Cardiac muscle cell (in vitro differentiated cells and primary cell): ENCODE data around the gene NLRP14. TPM values are rescaled to one million over a fixed set of nuclear protein-coding genes. Genes with fewer than 3 reads are reported as not detected.

Experiments
- DNase-seq, 2 donors: peaks; one replicate each; pipeline versions ENCODE4 v3.0.0 to v3.0.0-alpha.2; 2010 to 2017; ENCODE audit warnings: low read depth in 1 of 2, low spot score in 1 of 2
- H3K27ac ChIP-seq: fragments of 200-600 bp; sonication (generic); 2 replicates; pipeline ENCODE4 v1.5.1; 2016
- H3K27me3 ChIP-seq: fragments of 200-600 bp; sonication (generic); 2 replicates; pipeline ENCODE4 v1.6.0; 2016; ENCODE audit warnings: control low read depth
- H3K36me3 ChIP-seq: fragments of 200-600 bp; sonication (generic); 2 replicates; pipeline ENCODE4 v1.5.1; 2016; ENCODE audit warnings: control low read depth
- H3K4me1 ChIP-seq: fragments of 200-600 bp; sonication (generic); 2 replicates; pipeline ENCODE4 v1.8.1; 2017; ENCODE audit warnings: low read depth, mild to moderate bottlenecking, mixed run types
- H3K4me3 ChIP-seq: fragments of 200-600 bp; sonication (generic); 2 replicates; pipeline ENCODE4 v1.5.1; 2016; ENCODE audit warnings: mild to moderate bottlenecking
- H3K9me3 ChIP-seq: fragments of 200-600 bp; sonication (generic); 2 replicates; pipeline ENCODE4 v1.5.1; 2017; ENCODE audit warnings: low read depth, mild to moderate bottlenecking, control low read depth
- polyA plus RNA-seq: library from polyadenylated mRNA; unstranded; fragments of >200 nt; fragmentation: Nextera tagmentation; extraction: Ambion mirVana; gene quantifications from 2 replicates; pipeline ENCODE4 v1.2.1, GENCODE V29; 2016
- total RNA-seq: library from RNA; depleted of rRNA; stranded (reverse); fragments of >200 nt; gene quantifications from 2 replicates; pipeline ENCODE4 v1.2.3, GENCODE V29; 2016
- TF ChIP-seq, protein P1 (sequence below): IDR thresholded peaks from 2 replicates; pipeline ENCODE4 v1.5.1; 2012; ENCODE audit warnings: low read depth, mild to moderate bottlenecking, low read length

Gene NLRP14
- total and polyA plus RNA-seq, 2 experiments from 2014 or later: 0.92 to 1.0 TPM

DNA sequence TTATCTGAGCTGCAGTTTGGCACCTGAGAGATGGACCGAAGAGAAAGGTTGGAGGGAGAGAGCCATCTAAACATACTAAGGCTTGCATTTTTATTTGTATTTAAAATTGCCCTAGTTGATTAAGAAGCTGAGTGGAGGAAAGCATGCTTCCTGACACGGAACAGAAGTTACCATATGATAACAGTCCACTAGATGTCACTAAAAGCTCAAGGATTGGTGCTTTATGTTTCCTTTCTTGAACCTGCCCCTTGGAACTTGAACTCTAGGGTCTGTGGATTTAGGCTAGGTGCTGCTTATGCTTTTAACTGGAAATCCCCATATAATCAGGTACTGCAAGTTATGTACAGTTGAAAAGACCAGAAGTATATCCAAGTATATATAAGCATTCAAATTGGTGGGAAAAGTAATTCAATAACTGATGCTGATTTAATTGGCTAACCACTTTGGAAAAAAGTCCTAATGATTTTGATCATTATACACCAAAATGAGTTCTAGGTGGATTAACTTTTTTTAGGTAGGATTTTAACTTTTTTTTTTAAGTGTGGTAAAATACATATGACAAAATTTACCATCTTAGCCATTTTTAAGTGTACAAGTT, 78.1 kb downstream of the NLRP14 start:
- H3K4me3 ChIP-seq: no peak overlapping the region
- H3K4me1 ChIP-seq: no peaks in the 10 kb centered on the region
- peak; percentile 69 to 70 for DNase-seq
- TF ChIP-seq, protein P1, sequence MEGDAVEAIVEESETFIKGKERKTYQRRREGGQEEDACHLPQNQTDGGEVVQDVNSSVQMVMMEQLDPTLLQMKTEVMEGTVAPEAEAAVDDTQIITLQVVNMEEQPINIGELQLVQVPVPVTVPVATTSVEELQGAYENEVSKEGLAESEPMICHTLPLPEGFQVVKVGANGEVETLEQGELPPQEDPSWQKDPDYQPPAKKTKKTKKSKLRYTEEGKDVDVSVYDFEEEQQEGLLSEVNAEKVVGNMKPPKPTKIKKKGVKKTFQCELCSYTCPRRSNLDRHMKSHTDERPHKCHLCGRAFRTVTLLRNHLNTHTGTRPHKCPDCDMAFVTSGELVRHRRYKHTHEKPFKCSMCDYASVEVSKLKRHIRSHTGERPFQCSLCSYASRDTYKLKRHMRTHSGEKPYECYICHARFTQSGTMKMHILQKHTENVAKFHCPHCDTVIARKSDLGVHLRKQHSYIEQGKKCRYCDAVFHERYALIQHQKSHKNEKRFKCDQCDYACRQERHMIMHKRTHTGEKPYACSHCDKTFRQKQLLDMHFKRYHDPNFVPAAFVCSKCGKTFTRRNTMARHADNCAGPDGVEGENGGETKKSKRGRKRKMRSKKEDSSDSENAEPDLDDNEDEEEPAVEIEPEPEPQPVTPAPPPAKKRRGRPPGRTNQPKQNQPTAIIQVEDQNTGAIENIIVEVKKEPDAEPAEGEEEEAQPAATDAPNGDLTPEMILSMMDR: peak; percentile 64
- peaks cover 20% of the 10 kb centered on the region for H3K27me3 ChIP-seq
- H3K9me3 ChIP-seq: no peaks in the 10 kb centered on the region
- H3K36me3 ChIP-seq: no peaks in the 10 kb centered on the region
- H3K27ac ChIP-seq: no peak overlapping the region

DNA sequence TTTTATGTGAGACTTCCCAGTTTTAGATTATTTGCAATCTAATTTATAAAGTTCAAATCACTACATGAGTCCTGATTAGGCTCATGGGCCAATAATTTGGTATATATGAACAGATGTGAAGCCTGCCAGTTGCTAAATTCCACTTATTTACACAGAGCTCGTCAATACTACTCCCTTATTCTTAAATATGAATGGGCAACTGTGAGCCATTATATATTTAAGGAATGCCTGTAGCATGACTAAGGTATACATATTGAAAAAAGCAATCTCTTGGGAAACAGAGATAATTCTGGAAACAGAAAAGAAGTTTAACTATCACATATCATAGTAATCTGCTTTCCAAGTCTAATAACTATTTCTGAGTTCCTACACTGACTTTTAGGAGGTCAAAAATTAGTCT, 95.5 kb downstream of the NLRP14 start:
- no peak overlapping the region for H3K4me3 ChIP-seq
- no peak for DNase-seq
- no peak overlapping the region for H3K27ac ChIP-seq
- H3K4me1 ChIP-seq: no peaks in the 10 kb centered on the region
- TF ChIP-seq, protein P1: no peak
- no peaks in the 10 kb centered on the region for H3K9me3 ChIP-seq
- H3K36me3 ChIP-seq: no peaks in the 10 kb centered on the region
- peaks cover 5% of the 10 kb centered on the region for H3K27me3 ChIP-seq

- Histone ChIP-seq H3K27me3 (peaks cover 7% of the 10 kb centered on the region), H3K27ac (no peak overlapping the region), H3K9me3 (no peaks in the 10 kb centered on the region), H3K36me3 (no peaks in the 10 kb centered on the region), H3K4me1 (no peaks in the 10 kb centered on the region), H3K4me3 (no peak overlapping the region)
- no peak for DNase-seq
- TF ChIP-seq, protein P1: no peak
These were observed 96.1 kb downstream of the NLRP14 start for GRCh38 chr11:7116370-7116769.

Other genes with a start within 250 kb of the NLRP14 start
- gene OR2AG2, start 248.5 kb upstream of the NLRP14 start, total RNA-seq: 0.12 TPM in 1 of 2 replicates, not detected in the other
- 0.16 and 0.28 TPM in 2 replicates for gene OR2AG2, start 248.5 kb upstream of the NLRP14 start, polyA plus RNA-seq
- gene OR2AG1, start 237.5 kb upstream of the NLRP14 start, total RNA-seq: not detected in 2 replicates
- gene OR2AG1, start 237.5 kb upstream of the NLRP14 start, polyA plus RNA-seq: 0.04 and 0.09 TPM in 2 replicates
- gene OR6A2, start 220.8 kb upstream of the NLRP14 start, total RNA-seq: 0.11 and 0.12 TPM in 2 replicates
- gene OR6A2, start 220.8 kb upstream of the NLRP14 start, polyA plus RNA-seq: 0.07 TPM in 1 of 2 replicates, not detected in the other
- not detected in 2 replicates for gene OR10A5, start 174.8 kb upstream of the NLRP14 start, total RNA-seq
- gene OR10A5, start 174.8 kb upstream of the NLRP14 start, polyA plus RNA-seq: 1.00 TPM in 1 of 2 replicates, not detected in the other
- gene OR10A2, start 157.4 kb upstream of the NLRP14 start, total RNA-seq: not detected in 2 replicates
- 0.26 TPM in 1 of 2 replicates, not detected in the other for gene OR10A2, start 157.4 kb upstream of the NLRP14 start, polyA plus RNA-seq
- not detected in 2 replicates for gene OR10A4, start 143.9 kb upstream of the NLRP14 start, total RNA-seq
- not detected in 2 replicates for gene OR10A4, start 143.9 kb upstream of the NLRP14 start, polyA plus RNA-seq
- not detected in 2 replicates for gene OR2D2, start 128.0 kb upstream of the NLRP14 start, total RNA-seq
- not detected in 2 replicates for gene OR2D2, start 128.0 kb upstream of the NLRP14 start, polyA plus RNA-seq
- gene OR2D3, start 99.5 kb upstream of the NLRP14 start, total RNA-seq: not detected in 2 replicates
- gene OR2D3, start 99.5 kb upstream of the NLRP14 start, polyA plus RNA-seq: 0.51 TPM in 1 of 2 replicates, not detected in the other
- 0.86 and 1.6 TPM in 2 replicates for gene ZNF215, start 94.1 kb upstream of the NLRP14 start, total RNA-seq
- gene ZNF215, start 94.1 kb upstream of the NLRP14 start, polyA plus RNA-seq: 1.0 and 1.6 TPM in 2 replicates
- 6.1 and 7.9 TPM in 2 replicates for gene ZNF214, start 133 bp upstream of the NLRP14 start, total RNA-seq
- gene ZNF214, start 133 bp upstream of the NLRP14 start, polyA plus RNA-seq: 4.4 and 4.5 TPM in 2 replicates
- 0.25 and 0.54 TPM in 2 replicates for gene RBMXL2, start 68.5 kb downstream of the NLRP14 start, total RNA-seq
- 0.07 and 0.36 TPM in 2 replicates for gene RBMXL2, start 68.5 kb downstream of the NLRP14 start, polyA plus RNA-seq
- gene SYT9, start 231.4 kb downstream of the NLRP14 start, total RNA-seq: 2.2 and 3.8 TPM in 2 replicates
- 1.3 and 1.6 TPM in 2 replicates for gene SYT9, start 231.4 kb downstream of the NLRP14 start, polyA plus RNA-seq